Skeletal muscle tissue (tissue), 4 donors: ENCODE results near the gene SLC16A11. TPM values are rescaled to one million over a fixed set of nuclear protein-coding genes. Genes with fewer than 3 reads are reported as not detected.

Source experiments
- H3K27ac ChIP-seq: one replicate; pipeline ENCODE4 v1.7.0; 2013; ENCODE audit warnings: mild to moderate bottlenecking, low read depth, low read length, inconsistent platforms
- H3K27me3 ChIP-seq, 3 donors: one replicate each; pipeline ENCODE4 v1.7.0; 2013; ENCODE audit warnings: low read length in 3 of 3; ENCODE audit not compliant: control insufficient read depth in 3 of 3, insufficient read depth in 3 of 3
- H3K36me3 ChIP-seq, 3 donors: one replicate each; pipeline ENCODE4 v1.7.0; 2013; ENCODE audit warnings: low read length in 3 of 3; ENCODE audit not compliant: control insufficient read depth in 3 of 3, insufficient read depth in 3 of 3
- H3K4me1 ChIP-seq, 3 donors: one replicate each; pipeline ENCODE4 v1.7.0; 2013; ENCODE audit warnings: low read length in 3 of 3, mild to moderate bottlenecking in 3 of 3; ENCODE audit not compliant: control insufficient read depth in 3 of 3, insufficient read depth in 3 of 3
- H3K4me3 ChIP-seq, 3 donors: one replicate each; pipeline ENCODE4 v1.7.0; 2013; ENCODE audit warnings: low read length in 3 of 3
- H3K9ac ChIP-seq, 3 donors: one replicate each; pipeline ENCODE4 v1.7.0; 2013; ENCODE audit warnings: low read length in 3 of 3, mild to moderate bottlenecking in 3 of 3, moderate library complexity in 2 of 3, low read depth in 1 of 3
- H3K9me3 ChIP-seq, 3 donors: one replicate each; pipeline ENCODE4 v1.7.0; 2013; ENCODE audit warnings: low read length in 3 of 3; ENCODE audit not compliant: control insufficient read depth in 3 of 3
- total RNA-seq: library from RNA; depleted of rRNA; stranded (reverse); fragments of >200 nt; gene quantifications from one replicate; pipeline ENCODE4 v1.2.3, GENCODE V29; 2014
- donor health status: Osteomylitis.

The SLC16A11 gene
- total RNA-seq, 1 donor from 2014 or later: not detected

DNA sequence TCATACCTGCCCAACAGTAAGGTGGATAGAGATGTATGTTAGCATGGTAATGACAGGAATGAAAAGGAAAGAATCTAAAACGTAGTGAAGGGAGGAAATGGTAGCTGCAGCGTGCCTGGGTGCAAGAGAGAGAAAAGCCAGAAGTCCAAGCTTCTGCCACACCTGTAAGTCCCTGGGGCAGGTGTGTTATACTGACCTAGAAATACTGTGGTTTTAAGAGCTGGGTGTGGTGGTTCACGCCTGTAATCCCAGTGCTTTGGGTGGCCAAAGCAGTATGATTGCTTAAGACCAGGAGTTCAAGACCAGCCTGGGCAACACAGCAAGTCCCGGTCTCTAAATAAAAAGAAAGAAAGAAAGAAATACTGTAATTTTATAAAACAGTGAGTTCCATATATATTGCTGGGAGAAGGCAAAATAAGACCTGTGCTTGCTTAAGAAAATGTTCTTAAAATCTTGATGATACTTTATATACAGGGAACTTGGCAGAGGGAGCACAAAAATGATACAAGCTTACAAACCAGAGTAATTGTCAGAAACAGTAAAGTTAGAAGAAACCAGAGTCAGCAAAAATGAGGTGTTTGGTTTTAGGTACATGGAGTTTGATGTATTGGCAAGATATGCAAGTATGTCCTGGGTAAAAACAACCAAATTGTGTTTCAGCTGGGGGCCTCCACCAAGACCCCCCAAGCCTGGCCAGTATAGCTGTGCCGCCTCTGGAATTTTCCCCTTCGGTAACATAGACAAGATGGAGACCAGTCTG lies 41.4 kb downstream of the SLC16A11 start:
- Histone ChIP-seq H3K9ac (no peak overlapping the region), H3K4me3 (no peak overlapping the region), H3K9me3 (no peaks in the 10 kb centered on the region), H3K36me3 (peaks cover 32 to 51% (median 33%) of the 10 kb centered on the region in 3 donors), H3K27me3 (no peaks in the 10 kb centered on the region), H3K27ac (no peak overlapping the region), H3K4me1 (no peaks in the 10 kb centered on the region)

GRCh38 chr17:7001318-7001961 lies 42.5 kb downstream of the SLC16A11 start:
- H3K27ac ChIP-seq: no peak overlapping the region
- H3K27me3 ChIP-seq: peaks cover 0 to 4% (median 0%) of the 10 kb centered on the region in 3 donors
- H3K36me3 ChIP-seq: peaks cover 30 to 45% (median 33%) of the 10 kb centered on the region in 3 donors
- no peak overlapping the region for H3K9ac ChIP-seq
- no peaks in the 10 kb centered on the region for H3K4me1 ChIP-seq
- H3K4me3 ChIP-seq: no peak overlapping the region
- H3K9me3 ChIP-seq: no peaks in the 10 kb centered on the region

DNA sequence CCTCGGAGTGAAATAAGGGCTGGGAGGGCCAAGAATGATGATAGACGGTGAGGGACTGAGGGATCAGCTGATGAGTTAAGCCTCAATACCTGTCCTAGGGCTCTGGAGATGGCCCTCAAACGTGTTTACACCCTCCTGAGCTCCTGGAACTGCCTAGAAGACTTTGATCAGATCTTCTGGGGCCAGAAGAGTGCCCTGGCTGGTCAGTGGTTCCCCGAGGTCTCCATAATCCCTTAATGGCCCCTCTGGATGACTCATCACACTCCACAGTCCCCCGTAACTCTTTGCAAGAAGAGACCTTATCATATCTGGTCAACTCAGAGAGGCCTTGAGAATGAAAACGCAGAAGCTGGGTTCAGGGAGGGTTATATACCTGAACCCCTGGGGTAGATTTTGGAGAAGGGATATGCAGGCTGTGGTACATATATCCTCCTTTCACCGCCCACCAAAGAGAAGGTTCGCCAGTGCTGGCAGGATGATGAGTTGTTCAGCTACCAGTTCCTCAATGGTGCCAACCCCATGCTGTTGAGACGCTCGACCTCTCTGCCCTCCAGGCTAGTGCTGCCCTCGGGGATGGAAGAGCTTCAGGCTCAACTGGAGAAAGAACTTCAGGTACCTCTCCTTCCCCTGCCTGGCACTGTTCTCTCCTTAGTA lies 44.9 kb downstream of the SLC16A11 start:
- Histone ChIP-seq H3K27ac (no peak overlapping the region), H3K9ac (no peak overlapping the region), H3K9me3 (no peaks in the 10 kb centered on the region), H3K27me3 (peaks cover 0 to 8% (median 3%) of the 10 kb centered on the region in 3 donors), H3K36me3 (peaks cover 29 to 42% (median 33%) of the 10 kb centered on the region in 3 donors), H3K4me1 (peaks cover 0 to 3% (median 0%) of the 10 kb centered on the region in 3 donors), H3K4me3 (no peak overlapping the region)

GRCh38 chr17:6997171-6997570 lies 46.7 kb downstream of the SLC16A11 start:
- peaks cover 0 to 3% (median 0%) of the 10 kb centered on the region in 3 donors for H3K4me1 ChIP-seq
- H3K27me3 ChIP-seq: peaks cover 0 to 8% (median 3%) of the 10 kb centered on the region in 3 donors
- H3K4me3 ChIP-seq: no peak overlapping the region
- peaks cover 23 to 35% (median 24%) of the 10 kb centered on the region in 3 donors for H3K36me3 ChIP-seq
- no peak overlapping the region for H3K27ac ChIP-seq
- no peaks in the 10 kb centered on the region for H3K9me3 ChIP-seq
- H3K9ac ChIP-seq: no peak overlapping the region

DNA sequence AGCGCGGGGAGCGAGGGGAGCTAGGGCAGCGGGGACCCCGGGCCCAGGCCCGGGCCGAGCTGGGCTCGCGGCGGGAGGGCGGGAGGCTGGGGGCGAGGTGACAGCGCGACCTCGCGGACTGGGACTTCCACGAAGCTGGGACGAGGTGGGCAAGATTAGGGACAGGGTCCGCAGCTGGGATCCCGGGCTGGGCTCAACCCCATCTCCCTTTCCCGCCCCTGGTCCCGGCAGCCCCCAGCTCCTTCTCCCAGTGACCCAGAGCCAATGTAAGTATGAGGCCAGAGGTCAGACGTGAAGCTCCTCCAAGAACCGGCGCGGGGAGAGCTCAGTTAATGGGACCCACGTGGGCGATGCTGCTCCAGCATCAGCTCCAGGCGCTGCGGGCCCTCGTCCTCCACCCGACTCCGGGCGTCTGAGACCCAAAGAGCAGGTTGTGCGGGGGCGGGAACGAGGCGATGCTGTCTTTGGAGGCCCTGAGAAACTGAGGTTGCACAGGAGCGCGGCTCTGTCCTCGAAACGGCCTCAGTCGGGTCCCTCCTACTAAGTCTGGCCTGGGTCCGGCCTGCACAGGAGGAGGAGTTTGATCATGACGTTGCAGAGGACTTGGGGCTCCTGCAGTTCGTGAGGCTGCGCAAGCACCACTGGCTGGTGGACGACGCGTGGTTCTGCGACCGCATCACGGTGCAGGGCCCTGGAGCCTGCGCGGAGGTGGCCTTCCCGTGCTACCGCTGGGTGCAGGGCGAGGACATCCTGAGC lies 47.5 kb downstream of the SLC16A11 start:
- Histone ChIP-seq H3K9me3 (no peaks in the 10 kb centered on the region), H3K4me1 (peaks cover 0 to 3% (median 0%) of the 10 kb centered on the region in 3 donors), H3K27ac (no peak overlapping the region), H3K9ac (peak overlapping the region in 1 of 3 donors; percentile 25), H3K27me3 (peaks cover 0 to 8% (median 3%) of the 10 kb centered on the region in 3 donors), H3K4me3 (peak overlapping the region in 1 of 3 donors; percentile 22), H3K36me3 (peaks cover 15 to 28% (median 16%) of the 10 kb centered on the region in 3 donors)

DNA sequence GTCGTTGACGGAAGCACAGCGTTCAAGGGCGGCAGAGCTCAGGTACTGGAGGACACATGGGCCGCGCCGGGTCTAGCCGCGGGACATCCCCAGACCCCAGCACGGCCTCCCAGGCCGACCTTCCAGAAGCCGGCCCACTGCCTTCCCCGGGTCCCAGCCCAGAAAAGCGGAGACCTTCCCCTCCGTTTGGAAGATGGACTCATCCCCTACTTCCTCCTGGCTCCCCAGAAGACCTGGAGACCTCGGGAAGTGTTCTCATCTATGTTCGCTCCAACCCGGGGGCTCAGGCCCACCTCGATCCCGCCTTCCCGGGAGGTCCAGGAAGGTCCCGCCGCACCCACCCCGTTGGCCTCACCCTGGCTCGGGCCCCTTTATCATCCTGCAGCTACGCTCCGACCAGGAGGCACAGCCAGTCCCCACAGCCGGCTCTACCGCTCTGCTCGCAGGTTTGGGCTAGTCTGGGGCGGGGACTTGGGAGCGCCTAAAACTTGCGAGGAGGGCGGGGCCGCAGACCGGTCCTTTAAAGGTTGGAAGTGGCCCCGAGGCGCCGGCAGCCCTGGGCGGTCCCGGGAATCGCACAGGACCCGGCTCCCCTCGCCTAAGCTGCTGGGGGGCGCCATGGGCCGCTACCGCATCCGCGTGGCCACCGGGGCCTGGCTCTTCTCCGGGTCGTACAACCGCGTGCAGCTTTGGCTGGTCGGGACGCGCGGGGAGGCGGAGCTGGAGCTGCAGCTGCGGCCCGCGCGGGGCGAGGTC lies 48.2 kb downstream of the SLC16A11 start, which contains the start of gene ALOX12:
ALOX12 (plus strand) TSS at position 550 of the 756 bp plus-strand sequence; CDS start at position 619, 69 bp downstream.
- Histone ChIP-seq H3K9me3 (no peaks in the 10 kb centered on the region), H3K9ac (peak within 1 kb of the TSS in 1 of 3 donors; percentile 25), H3K27me3 (peaks cover 0 to 8% (median 3%) of the 10 kb centered on the region in 3 donors), H3K4me1 (peaks cover 0 to 3% (median 0%) of the 10 kb centered on the region in 3 donors), H3K4me3 (peak within 1 kb of the TSS in 1 of 3 donors; percentile 22), H3K27ac (no peak within 1 kb of the TSS), H3K36me3 (peaks cover 11 to 21% (median 11%) of the 10 kb centered on the region in 3 donors)

GRCh38 chr17:6994666-6995256 lies 49.1 kb downstream of the SLC16A11 start:
- H3K9me3 ChIP-seq: no peaks in the 10 kb centered on the region
- H3K27me3 ChIP-seq: peaks cover 0 to 8% (median 3%) of the 10 kb centered on the region in 3 donors
- H3K9ac ChIP-seq: no peak overlapping the region

DNA sequence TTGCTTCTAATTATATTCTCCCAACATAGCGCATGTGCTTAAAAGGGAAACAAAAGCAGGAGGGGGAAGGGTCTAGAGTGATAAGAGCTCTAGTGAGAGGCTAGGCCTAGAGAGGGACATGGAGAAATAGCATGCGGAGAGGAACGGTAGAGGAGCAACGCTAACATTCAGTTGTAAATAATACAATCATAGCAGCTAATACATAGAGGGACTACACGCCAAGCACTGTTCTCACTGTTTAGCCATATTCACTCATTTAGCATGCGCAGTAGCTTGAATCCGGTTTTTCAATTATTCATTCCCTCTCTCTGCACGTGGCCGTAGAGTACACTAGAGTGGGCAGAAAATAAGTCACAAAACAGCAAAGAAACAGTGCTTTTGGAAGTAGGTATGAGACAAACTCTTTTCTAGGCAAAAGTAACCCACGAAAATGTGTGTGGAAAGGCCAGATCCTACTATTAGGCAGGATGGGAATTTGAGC lies 49.7 kb downstream of the SLC16A11 start:
- H3K4me1 ChIP-seq: peaks cover 0 to 3% (median 0%) of the 10 kb centered on the region in 3 donors
- no peak overlapping the region for H3K27ac ChIP-seq
- peaks cover 0 to 8% (median 3%) of the 10 kb centered on the region in 3 donors for H3K27me3 ChIP-seq
- H3K4me3 ChIP-seq: no peak overlapping the region
- no peaks in the 10 kb centered on the region for H3K9me3 ChIP-seq
- no peak overlapping the region for H3K9ac ChIP-seq
- H3K36me3 ChIP-seq: peaks cover 2 to 6% (median 2%) of the 10 kb centered on the region in 3 donors

More at GRCh38 chr17:6994666-6995256, 49.1 kb downstream of the SLC16A11 start:
- no peak overlapping the region for H3K4me3 ChIP-seq
- no peak overlapping the region for H3K27ac ChIP-seq
- peaks cover 4 to 12% (median 7%) of the 10 kb centered on the region in 3 donors for H3K36me3 ChIP-seq
- peaks cover 0 to 3% (median 0%) of the 10 kb centered on the region in 3 donors for H3K4me1 ChIP-seq
